Peyer's patch (tissue), 4 donors: ENCODE results near the gene BMP3. TPM values are rescaled to one million over a fixed set of nuclear protein-coding genes. Genes with fewer than 3 reads are reported as not detected.

Source experiments
- DNase-seq, 3 donors: peaks; one replicate each; pipeline ENCODE4 v3.0.0-alpha.2; 2017 to 2019
- H3K27ac ChIP-seq, 4 donors: fragments of 200-600 bp; sonication (generic); one replicate each; pipeline ENCODE4 v1.5.1; 2016 to 2019
- H3K27me3 ChIP-seq, 2 donors: fragments of 200-600 bp; sonication (generic); one replicate each; pipeline ENCODE4 v1.5.1; 2019
- H3K36me3 ChIP-seq, 3 donors: fragments of 200-600 bp; sonication (generic); one replicate each; pipeline ENCODE4 v1.5.1; 2016 to 2019
- H3K4me1 ChIP-seq, 4 donors: fragments of 200-600 bp; sonication (generic); one replicate each; pipeline ENCODE4 v1.5.1; 2016 to 2019
- H3K4me3 ChIP-seq, 4 donors: fragments of 200-600 bp; sonication (generic); 1 replicate in 3 of 4; 2 replicates in 1 of 4; pipeline ENCODE4 v1.5.1; 2016 to 2019; ENCODE audit warnings: mild to moderate bottlenecking in 1 of 4
- H3K9me3 ChIP-seq, 4 donors: fragments of 200-600 bp; sonication (generic); one replicate each; pipeline ENCODE4 v1.5.1; 2016 to 2019; ENCODE audit warnings: mild to moderate bottlenecking in 1 of 4
- CTCF ChIP-seq, 6 experiments: fragments of 450-650 bp in 4 of 6; fragments of 200-600 bp in 2 of 6; sonication (generic) in 1 of 6; IDR thresholded peaks; one replicate each; pipeline ENCODE4 v1.5.1; 2017 to 2019; ENCODE audit warnings: antibody characterized with exemption in 6 of 6, mild to moderate bottlenecking in 3 of 6, moderate library complexity in 1 of 6
- POLR2A ChIP-seq, 2 donors: fragments of 450-650 bp; IDR thresholded peaks; one replicate each; pipeline ENCODE4 v1.5.1; 2017; ENCODE audit warnings: antibody characterized with exemption in 2 of 2, mild to moderate bottlenecking in 2 of 2, moderate library complexity in 2 of 2
- total RNA-seq, 4 donors: library from RNA; depleted of rRNA; stranded (reverse); fragments of >200 nt; gene quantifications; one replicate each; pipeline ENCODE4 v1.1.0, GENCODE V29; 2016

BMP3 gene
- total RNA-seq, 4 donors from 2014 or later: 2.5 to 35.4 (median 30.0) TPM

GRCh38 chr4:81038636-81039350, 8.3 kb downstream of the BMP3 start:
- no peak overlapping the region for H3K4me3 ChIP-seq
- H3K9me3 ChIP-seq: no peaks in the 10 kb centered on the region
- no peak for DNase-seq
- H3K27ac ChIP-seq: peak overlapping the region in 1 of 4 donors; percentile 38
- no peak for TF ChIP-seq POLR2A (IDR thresholded peaks at IDR 0.05)
- TF ChIP-seq CTCF (IDR thresholded peaks at IDR 0.05): no peak
- H3K27me3 ChIP-seq: no peaks in the 10 kb centered on the region
- H3K4me1 ChIP-seq: peaks cover 0 to 11% (median 0%) of the 10 kb centered on the region in 4 donors
- no peaks in the 10 kb centered on the region for H3K36me3 ChIP-seq

- no peak for TF ChIP-seq POLR2A (IDR thresholded peaks at IDR 0.05)
- Histone ChIP-seq H3K27me3 (no peaks in the 10 kb centered on the region), H3K27ac (peak overlapping the region in 1 of 4 donors; percentile 38), H3K4me1 (peaks cover 0 to 9% (median 0%) of the 10 kb centered on the region in 4 donors), H3K36me3 (no peaks in the 10 kb centered on the region), H3K4me3 (no peak overlapping the region), H3K9me3 (no peaks in the 10 kb centered on the region)
- peak in 1 of 3 donors; percentile 53 for DNase-seq
Measured at GRCh38 chr4:81039351-81039972, 9.0 kb downstream of the BMP3 start.

GRCh38 chr4:81040012-81040659, 9.6 kb downstream of the BMP3 start:
- no peak for TF ChIP-seq POLR2A (IDR thresholded peaks at IDR 0.05)
- TF ChIP-seq CTCF (IDR thresholded peaks at IDR 0.05): peak; percentile 27 to 83 (median 68)
- H3K27ac ChIP-seq: no peak overlapping the region
- H3K4me1 ChIP-seq: peaks cover 0 to 9% (median 0%) of the 10 kb centered on the region in 4 donors
- no peak overlapping the region for H3K4me3 ChIP-seq
- H3K9me3 ChIP-seq: no peaks in the 10 kb centered on the region
- no peak for DNase-seq
- H3K27me3 ChIP-seq: no peaks in the 10 kb centered on the region
- no peaks in the 10 kb centered on the region for H3K36me3 ChIP-seq

- H3K9me3 ChIP-seq: no peaks in the 10 kb centered on the region
- peaks cover 0 to 9% (median 0%) of the 10 kb centered on the region in 4 donors for H3K4me1 ChIP-seq
- peaks cover 0 to 3% (median 0%) of the 10 kb centered on the region in 3 donors for H3K36me3 ChIP-seq
- H3K4me3 ChIP-seq: no peak overlapping the region
- no peak for TF ChIP-seq CTCF (IDR thresholded peaks at IDR 0.05)
- TF ChIP-seq POLR2A (IDR thresholded peaks at IDR 0.05): no peak
- no peaks in the 10 kb centered on the region for H3K27me3 ChIP-seq
- no peak overlapping the region for H3K27ac ChIP-seq
- DNase-seq: no peak
Measured at GRCh38 chr4:81042578-81043365, 12.3 kb downstream of the BMP3 start.

- no peak for DNase-seq
- Histone ChIP-seq H3K27ac (peak overlapping the region in 1 of 4 donors; percentile 5), H3K27me3 (no peaks in the 10 kb centered on the region), H3K9me3 (no peaks in the 10 kb centered on the region), H3K4me3 (no peak overlapping the region), H3K36me3 (peaks cover 0 to 3% (median 0%) of the 10 kb centered on the region in 3 donors), H3K4me1 (peaks cover 0 to 5% (median 0%) of the 10 kb centered on the region in 4 donors)
- TF ChIP-seq POLR2A (IDR thresholded peaks at IDR 0.05) (no peak), CTCF (IDR thresholded peaks at IDR 0.05) (no peak)
Measured at GRCh38 chr4:81049330-81049729, 18.8 kb downstream of the BMP3 start.
